ENCODE data around the gene BICD1. TPM values are rescaled to one million over a fixed set of nuclear protein-coding genes. Genes with fewer than 3 reads are reported as not detected.

Gene BICD1
- total RNA-seq, 1 experiment from 2014 or later = 6.6 TPM

- DNase-seq (ENCODE audit: low read depth) = peak; percentile 77
These were observed 292.9 kb downstream of the BICD1 start, which contains the start of gene FGD4 for GRCh38 chr12:32399370-32400113. Gene FGD4 (plus strand): TSS chr12:32399558.

- DNase-seq (ENCODE audit: low read depth) = no peak
These were observed 293.5 kb downstream of the BICD1 start for GRCh38 chr12:32400114-32400672.

GRCh38 chr12:32400866-32401265, 294.2 kb downstream of the BICD1 start:
- no peak for DNase-seq (ENCODE audit: low read depth)

GRCh38 chr12:32402170-32402569, 295.5 kb downstream of the BICD1 start:
- DNase-seq (ENCODE audit: low read depth) = no peak

GRCh38 chr12:32402946-32403345, 296.3 kb downstream of the BICD1 start:
- no peak for DNase-seq (ENCODE audit: low read depth)

GRCh38 chr12:32407795-32408194, 301.1 kb downstream of the BICD1 start:
- no peak for DNase-seq (ENCODE audit: low read depth)

- DNase-seq (ENCODE audit: low read depth) = no peak
These were observed 306.8 kb downstream of the BICD1 start for GRCh38 chr12:32413412-32413811.

GRCh38 chr12:32418221-32418620, 311.6 kb downstream of the BICD1 start:
- no peak for DNase-seq (ENCODE audit: low read depth)

- no peak for DNase-seq (ENCODE audit: low read depth)
These were observed 312.4 kb downstream of the BICD1 start for GRCh38 chr12:32418903-32419519.

GRCh38 chr12:32419520-32419960, 312.9 kb downstream of the BICD1 start:
- peak; percentile 64 for DNase-seq (ENCODE audit: low read depth)

- DNase-seq (ENCODE audit: low read depth) = no peak
These were observed 313.7 kb downstream of the BICD1 start for GRCh38 chr12:32420356-32420755.

- no peak for DNase-seq (ENCODE audit: low read depth)
These were observed 316.9 kb downstream of the BICD1 start for GRCh38 chr12:32423559-32423958.

- no peak for DNase-seq (ENCODE audit: low read depth)
These were observed 324.4 kb downstream of the BICD1 start for GRCh38 chr12:32431025-32431424.

Other genes with a start within 250 kb of the BICD1 start
- 14.9 and 20.0 TPM in 2 replicates for gene RESF1, start 147.4 kb upstream of the BICD1 start, total RNA-seq (2014; rRNA removed)

Measured in LHCN-M2 (cell line).